Left kidney (tissue), 2 donors: ENCODE measurements around the gene LIMK2. TPM values are rescaled to one million over a fixed set of nuclear protein-coding genes. Genes with fewer than 3 reads are reported as not detected.
"Not testable (repeated sequence)": the region's sequence is repeated elsewhere in the genome, so short reads cannot be mapped to it uniquely, and the experiment has no call there.

Source experiments
- DNase-seq: peaks from one replicate; pipeline ENCODE4 v3.0.0-alpha.2; 2013
- polyA plus RNA-seq: library from polyadenylated mRNA; unstranded; fragments of 120-200 nt; gene quantifications from one replicate; pipeline ENCODE4 v1.2.1, GENCODE V29; 2013; ENCODE audit not compliant: insufficient read length

Gene LIMK2
- polyA plus RNA-seq, 1 donor = 50.4 TPM

DNA sequence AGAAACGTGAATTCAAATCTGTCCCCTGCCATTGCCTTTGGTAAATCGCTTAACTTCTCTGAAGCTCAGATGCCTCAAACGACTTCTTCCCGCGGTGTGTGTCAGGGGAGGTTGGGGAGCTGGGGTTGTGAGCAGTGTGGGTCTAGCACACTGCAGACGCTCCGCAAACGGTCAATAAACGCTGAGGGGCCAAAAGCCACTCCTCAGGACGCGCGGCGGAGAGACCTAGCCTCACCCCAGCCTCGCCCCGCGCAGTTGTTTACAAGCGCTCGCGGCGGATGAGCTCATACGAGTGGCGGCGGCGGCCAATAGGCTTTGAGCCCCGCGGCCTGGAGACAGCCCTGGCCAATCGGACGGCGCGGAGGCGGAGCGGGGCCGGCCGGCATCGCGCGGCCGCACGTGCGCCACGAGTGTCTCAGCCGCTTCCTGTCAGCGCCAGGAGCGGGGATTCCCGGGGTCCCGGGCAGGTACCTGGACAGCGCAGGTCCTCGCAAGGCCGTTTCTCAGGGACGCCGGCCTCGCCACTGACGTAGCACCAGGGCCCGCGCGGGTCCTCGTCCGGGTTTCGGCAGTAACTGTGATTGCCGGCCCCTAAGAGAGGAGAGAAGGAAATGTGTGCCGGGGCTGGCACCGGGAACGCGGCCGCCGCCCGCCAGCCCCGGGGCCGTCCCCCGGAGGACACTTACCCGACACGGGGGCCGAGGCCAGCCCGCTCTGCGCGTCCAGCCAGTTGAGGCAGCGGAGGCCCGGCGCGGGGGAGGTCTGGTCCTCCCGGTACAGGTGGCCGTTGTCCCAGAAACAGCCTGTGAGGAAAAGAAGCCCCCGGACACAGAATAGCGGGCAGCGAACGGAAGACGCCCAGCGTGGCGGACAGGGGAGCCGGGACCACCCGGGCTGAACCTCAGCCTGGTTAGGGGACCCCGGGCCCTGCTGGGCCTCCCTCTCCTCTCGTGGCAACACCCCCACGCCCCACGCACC, 78.7 kb downstream of the LIMK2 start:
- peak; percentile 91 for DNase-seq

GRCh38 chr22:31291481-31292235, 79.6 kb downstream of the LIMK2 start:
- peak; percentile 33 for DNase-seq

GRCh38 chr22:31292236-31292989, 80.3 kb downstream of the LIMK2 start, which contains the start of gene PIK3IP1:
Gene PIK3IP1, minus strand, starts transcription at chr22:31292488. Its CDS starts 144 bp downstream, at chr22:31292344.
- peak; percentile 81 for DNase-seq

DNA sequence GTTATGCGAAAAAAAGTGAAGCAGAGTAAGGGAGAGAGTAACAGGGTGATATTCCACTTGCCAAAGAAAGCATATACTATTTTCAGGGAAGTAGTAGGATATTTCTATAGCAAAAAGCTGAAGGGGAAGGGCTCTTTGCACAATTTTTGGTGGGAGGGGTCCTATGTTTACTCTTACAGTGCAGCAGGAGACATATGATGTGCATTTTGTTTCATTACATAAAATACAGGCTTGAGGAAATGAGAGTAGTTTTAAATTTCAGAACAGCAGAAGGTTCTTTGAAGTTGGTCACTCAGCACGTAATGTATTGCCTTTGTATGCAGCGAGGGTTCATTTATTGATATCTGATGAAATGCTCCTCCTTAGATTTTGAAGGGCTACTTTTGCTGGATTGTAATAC, 83.3 kb downstream of the LIMK2 start:
- no peak for DNase-seq

- no peak for DNase-seq
These were observed 83.9 kb downstream of the LIMK2 start for GRCh38 chr22:31295831-31296657.

GRCh38 chr22:31300896-31301295, 88.8 kb downstream of the LIMK2 start:
- DNase-seq = no peak

GRCh38 chr22:31302006-31302405, 89.9 kb downstream of the LIMK2 start:
- DNase-seq = no peak

- no peak for DNase-seq
These were observed 90.4 kb downstream of the LIMK2 start for GRCh38 chr22:31302537-31302936.

GRCh38 chr22:31305194-31305593, 93.1 kb downstream of the LIMK2 start:
- no peak for DNase-seq

GRCh38 chr22:31308181-31308580, 96.1 kb downstream of the LIMK2 start:
- no peak for DNase-seq

GRCh38 chr22:31313366-31314147, 101.5 kb downstream of the LIMK2 start:
- DNase-seq = peak; percentile 81

- DNase-seq = not testable (repeated sequence)
These were observed 102.1 kb downstream of the LIMK2 start for GRCh38 chr22:31314220-31314619.

GRCh38 chr22:31321421-31321820, 109.3 kb downstream of the LIMK2 start:
- DNase-seq = no peak

DNA sequence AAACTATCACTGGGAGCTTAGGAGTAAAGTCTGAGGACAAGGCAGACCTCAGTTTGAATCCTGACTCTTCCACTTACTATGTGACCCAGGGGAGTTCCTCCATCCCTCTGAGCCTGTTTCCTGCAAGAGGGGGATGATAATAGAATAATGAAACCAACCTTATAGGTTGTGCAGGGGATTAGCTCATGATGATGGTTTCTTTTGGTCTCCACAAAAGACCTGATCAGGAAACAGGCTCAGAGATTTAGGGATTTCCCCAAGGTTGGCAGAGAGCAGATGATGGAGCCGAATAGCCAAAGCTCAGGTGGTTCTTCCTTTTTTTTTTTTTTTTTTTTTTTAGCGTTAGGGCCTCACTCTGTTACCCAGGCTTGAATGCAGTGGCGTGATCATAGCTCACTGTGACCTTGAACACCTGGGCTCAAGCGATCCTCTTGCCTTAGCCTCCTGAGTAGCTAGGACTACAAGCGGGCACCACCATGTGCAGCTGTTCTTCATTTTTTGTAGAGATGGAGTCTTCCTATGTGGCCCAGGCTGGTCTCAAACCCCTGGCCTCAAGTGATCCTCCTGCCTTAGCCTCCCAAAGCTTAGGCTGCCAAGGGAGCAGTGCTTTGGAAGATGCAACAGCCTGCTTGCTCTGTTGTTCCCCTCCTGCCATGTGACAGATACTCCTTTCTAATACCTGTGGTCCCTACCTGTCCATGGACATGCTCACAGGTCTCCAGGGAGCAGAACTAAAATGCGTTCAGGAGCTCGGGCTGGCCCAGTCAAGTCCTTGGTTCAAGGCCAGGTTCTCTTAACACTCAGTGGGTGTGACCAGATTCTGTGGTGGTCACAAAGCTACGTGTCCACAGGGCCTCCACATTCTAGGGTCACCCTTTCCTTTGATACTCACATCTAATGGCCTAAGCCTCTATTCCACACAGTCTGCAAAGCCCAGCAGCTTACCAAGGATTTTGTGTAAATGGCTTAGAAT, 111.8 kb downstream of the LIMK2 start:
- DNase-seq = no peak

DNA sequence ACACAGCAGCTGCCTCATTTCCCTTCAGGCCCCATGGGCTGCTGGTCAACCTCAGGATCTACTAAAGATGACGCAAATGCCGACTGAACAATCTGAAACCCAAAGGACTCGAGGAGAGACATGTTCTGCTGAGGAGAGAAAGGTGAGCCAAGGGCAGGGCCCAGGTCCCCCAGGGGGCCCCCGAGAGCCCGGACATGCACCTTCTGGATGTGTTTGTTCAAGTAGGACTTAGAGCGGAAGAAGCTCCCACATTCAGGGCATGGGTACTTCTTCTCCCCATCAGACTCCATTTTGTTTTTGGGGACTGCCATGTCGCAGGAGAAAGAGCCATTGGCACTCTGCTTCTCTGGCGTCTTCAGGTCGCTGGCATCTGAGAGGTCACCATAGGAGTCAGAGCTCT, 114.8 kb downstream of the LIMK2 start:
- no peak for DNase-seq

DNA sequence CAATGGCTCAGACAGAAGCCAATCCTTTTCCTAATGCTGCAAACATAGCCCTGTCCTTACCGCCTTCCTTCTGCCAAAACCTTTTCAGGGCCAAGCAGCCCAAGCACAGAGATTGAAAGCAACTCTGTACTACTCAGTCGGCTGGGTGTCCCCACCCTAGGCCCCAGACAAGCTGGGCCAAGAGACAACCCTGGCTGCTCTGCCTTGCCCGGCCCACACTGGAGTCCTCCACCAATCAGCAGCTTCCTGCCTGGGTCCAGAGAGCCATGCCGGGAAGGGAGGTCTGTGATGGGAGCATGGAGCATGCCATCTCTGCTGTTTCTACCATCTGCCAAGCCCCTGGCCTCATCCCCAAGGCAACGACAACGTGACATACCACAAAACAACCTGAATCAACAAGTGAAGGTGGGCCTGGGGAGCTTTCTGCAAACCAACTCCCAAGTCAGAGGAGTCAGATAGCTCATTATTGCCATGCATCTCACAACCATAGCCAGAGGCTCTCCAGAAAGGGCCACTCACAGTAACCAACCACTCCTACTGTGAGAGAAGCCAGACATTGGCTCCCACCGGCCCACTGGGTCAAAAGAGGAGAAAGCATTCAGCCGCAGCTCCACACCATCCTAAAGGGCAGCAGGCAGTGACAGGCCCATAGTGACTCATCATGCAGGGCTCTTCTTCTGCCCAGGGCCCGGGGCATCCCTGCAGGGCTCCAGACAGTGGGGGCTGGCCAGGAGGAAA, 115.9 kb downstream of the LIMK2 start:
- DNase-seq = no peak

- no peak for DNase-seq
These were observed 116.5 kb downstream of the LIMK2 start for GRCh38 chr22:31328544-31328960.

- no peak for DNase-seq
These were observed 116.9 kb downstream of the LIMK2 start for GRCh38 chr22:31329029-31329428.
